Measurements from ENCODE around the gene GRIK3.

GRCh38 chr1:36802018-36802417, 232.3 kb downstream of the GRIK3 start:
- TF ChIP-seq EZH2phosphoT487 (IDR thresholded peaks at IDR 0.05; ENCODE audit: low read depth) = no peak
- TF ChIP-seq CTCF (IDR thresholded peaks at IDR 0.05; ENCODE audit: low read depth, low read length) = no peak
